HCT116 (cell line): ENCODE data around the gene MED13L. TPM values are rescaled to one million over a fixed set of nuclear protein-coding genes. Genes with fewer than 3 reads are reported as not detected.

Experiments used
- ATAC-seq: fragments of 200-7000 bp; cut with Tn5 transposase; 2 replicates; pipeline ENCODE4 v1.9.1; 2020; ENCODE audit warnings: mild to moderate bottlenecking, moderate library complexity
- BruUV-seq: library from RNA; stranded (reverse); fragments of 400-500 nt; replicated peaks from 2 replicates; lab custom pipeline; 2021; lab: Mats Ljungman, UMichigan
- CTCF ChIA-PET: fragments of 300-600 bp; sonication (Branson Sonifier 250); formaldehyde crosslinking; loops from one replicate; lab custom pipeline; 2021; ENCODE audit warnings: antibody characterized with exemption; lab: Charles Lee
- POLR2A ChIA-PET: fragments of 300-600, 350-600 bp; sonication (Branson Sonifier 250); formaldehyde crosslinking; loops from one replicate; lab custom pipeline; 2021; ENCODE audit warnings: antibody characterized with exemption; lab: Charles Lee
- RAD21 ChIA-PET, 2 experiments: fragments of 300-600 bp; sonication (Branson Sonifier 250); formaldehyde crosslinking; loops; one replicate each; lab custom pipeline; 2023; ENCODE audit warnings: low total read pairs in 2 of 2; ENCODE audit not compliant: uncharacterized antibody in 2 of 2, unreplicated experiment in 2 of 2, low non-redundant PET in 1 of 2; lab: Charles Lee
- DNase-seq: peaks from one replicate; pipeline ENCODE4 v3.0.0-alpha.2; 2010; ENCODE audit warnings: low read depth, low spot score
- H2AFZ ChIP-seq: fragments of 200-600 bp; shearing (Covaris generic), sonication (generic); 2 replicates; pipeline ENCODE4 v1.6.1; 2017; ENCODE audit warnings: low read depth, mixed run types, mixed read lengths, antibody characterized with exemption, low read length; ENCODE audit not compliant: poor library complexity, severe bottlenecking
- H3K27ac ChIP-seq: 2 replicates; pipeline ENCODE4 v1.5.1; 2012; ENCODE audit warnings: low read depth, low read length
- H3K27me3 ChIP-seq: fragments of 200-600 bp; sonication (generic); 2 replicates; pipeline ENCODE4 v1.6.1; 2016; ENCODE audit warnings: mixed run types, low read length, mixed read lengths; ENCODE audit not compliant: insufficient read depth
- H3K36me3 ChIP-seq, 2 experiments: fragments of 200-500 bp in 1 of 2; fragments of 200-600 bp in 1 of 2; sonication (Bioruptor generic) in 1 of 2; sonication (generic) in 1 of 2; 2 replicates each; pipeline versions ENCODE4 v1.5.1 to v1.6.1; 2014 to 2016; ENCODE audit warnings: low read length in 2 of 2, inconsistent platforms in 1 of 2, mixed read lengths in 1 of 2, mixed run types in 1 of 2; ENCODE audit not compliant: insufficient read depth in 2 of 2, control insufficient read depth in 1 of 2
- H3K4me1 ChIP-seq, 2 experiments: fragments of 200-600 bp in 1 of 2; sonication (generic) in 1 of 2; 2 replicates each; pipeline versions ENCODE4 v1.5.1 to v1.6.1; 2012 to 2017; ENCODE audit warnings: low read length in 2 of 2, inconsistent platforms in 1 of 2, mild to moderate bottlenecking in 1 of 2, mixed read lengths in 1 of 2, mixed run types in 1 of 2, moderate library complexity in 1 of 2; ENCODE audit not compliant: insufficient read depth in 2 of 2, control insufficient read depth in 1 of 2
- H3K4me2 ChIP-seq: fragments of 200-600 bp; sonication (generic); 2 replicates; pipeline ENCODE4 v1.6.1; 2017; ENCODE audit warnings: mixed run types, low read length, mixed read lengths
- H3K4me3 ChIP-seq, 2 experiments: fragments of 200-600 bp in 1 of 2; sonication (generic) in 1 of 2; replicated peaks in 1 of 2; 2 replicates each; pipeline ENCODE4 v1.5.1; 2011 to 2016; ENCODE audit warnings: low read length in 2 of 2, control low read depth in 1 of 2, low read depth in 1 of 2, mild to moderate bottlenecking in 1 of 2, mixed read lengths in 1 of 2, mixed run types in 1 of 2
- H3K79me2 ChIP-seq: fragments of 200-600 bp; sonication (generic); 2 replicates; pipeline ENCODE4 v1.6.1; 2017; ENCODE audit warnings: mild to moderate bottlenecking, mixed run types, low read length, moderate library complexity, mixed read lengths; ENCODE audit not compliant: insufficient read depth
- H3K9ac ChIP-seq: fragments of 200-600 bp; sonication (generic); 2 replicates; pipeline ENCODE4 v1.6.1; 2016; ENCODE audit warnings: low read length, mixed read lengths
- H3K9me2 ChIP-seq: fragments of 200-600 bp; sonication (generic), shearing (Covaris generic); 2 replicates; pipeline ENCODE4 v1.6.1; 2017; ENCODE audit warnings: mixed run types, mild to moderate bottlenecking, moderate library complexity; ENCODE audit not compliant: insufficient read depth
- H3K9me3 ChIP-seq, 2 experiments: fragments of 200-500 bp in 1 of 2; fragments of 200-600 bp in 1 of 2; sonication (Bioruptor generic) in 1 of 2; sonication (generic) in 1 of 2; 2 replicates each; pipeline ENCODE4 v1.6.1; 2014 to 2017; ENCODE audit warnings: low read length in 2 of 2, mixed read lengths in 2 of 2, inconsistent platforms in 1 of 2, low read depth in 1 of 2, mild to moderate bottlenecking in 1 of 2, mixed run types in 1 of 2, moderate library complexity in 1 of 2; ENCODE audit not compliant: control insufficient read depth in 1 of 2, insufficient read depth in 1 of 2
- H4K20me1 ChIP-seq: fragments of 200-600 bp; sonication (generic), shearing (Covaris generic); 2 replicates; pipeline ENCODE4 v1.6.1; 2017; ENCODE audit warnings: mixed run types, mild to moderate bottlenecking, moderate library complexity; ENCODE audit not compliant: insufficient read depth
- ATF3 ChIP-seq: IDR thresholded peaks from 2 replicates; pipeline ENCODE4 v1.6.1; 2012
- CBX3 ChIP-seq: IDR thresholded peaks from 2 replicates; pipeline ENCODE4 v1.6.1; 2012; ENCODE audit warnings: low read depth
- ELF1 ChIP-seq: IDR thresholded peaks from 2 replicates; pipeline ENCODE4 v1.6.1; 2012; ENCODE audit warnings: low read depth, borderline replicate concordance
- JUND ChIP-seq: IDR thresholded peaks from 2 replicates; pipeline ENCODE4 v1.6.1; 2012
- POLR2AphosphoS5 ChIP-seq: IDR thresholded peaks from 2 replicates; pipeline ENCODE4 v1.6.1; 2011; ENCODE audit warnings: mild to moderate bottlenecking, low read depth, low read length, moderate library complexity
- SIN3A ChIP-seq: IDR thresholded peaks from 2 replicates; pipeline ENCODE4 v1.6.1; 2012; ENCODE audit warnings: low read depth
- ZBTB33 ChIP-seq: IDR thresholded peaks from 2 replicates; pipeline ENCODE4 v1.6.1; 2011; ENCODE audit warnings: mild to moderate bottlenecking, low read length, moderate library complexity; ENCODE audit not compliant: insufficient replicate concordance; ENCODE audit errors: extremely low read depth
- intact Hi-C: fragments of 100-400 bp; cut with micrococcal nuclease; formaldehyde crosslinking; loops from 2 replicates; pipeline ENCODE4 v1.10.0; 2022
- total RNA-seq: library from RNA; stranded (reverse); gene quantifications from one replicate; pipeline ENCODE4 v1.2.1, GENCODE V29; 2021; ENCODE audit not compliant: unreplicated experiment

Gene MED13L
- total RNA-seq, 1 experiment from 2014 or later, result 176 TPM

GRCh38 chr12:116125956-116126566, 151.4 kb downstream of the MED13L start:
- ChIA-PET CTCF (no interaction called here), POLR2A (no interaction called here), RAD21 (no interaction called here)
- H3K9ac ChIP-seq, result no peak overlapping the region
- H3K9me3 ChIP-seq, result no peaks in the 10 kb centered on the region
- H2AFZ ChIP-seq, result no peak overlapping the region
- DNase-seq, result no peak
- no peaks in the 10 kb centered on the region for H3K9me2 ChIP-seq
- H3K79me2 ChIP-seq, result peaks cover 100% of the 10 kb centered on the region
- no peak overlapping the region for H3K4me2 ChIP-seq
- no TSS peak for BruUV-seq
- H3K36me3 ChIP-seq, result no peaks in the 10 kb centered on the region
- TF ChIP-seq ELF1 (no peak), CBX3 (no peak), POLR2AphosphoS5 (no peak), ATF3 (no peak), SIN3A (no peak), ZBTB33 (no peak), JUND (no peak)
- peaks cover 78% of the 10 kb centered on the region for H4K20me1 ChIP-seq
- peak; percentile 66 for ATAC-seq
- intact Hi-C loops, result no loop called here
- H3K4me1 ChIP-seq, result peaks cover 8 to 40% of the 10 kb centered on the region in 2 experiments; a peak in 3 of 4 replicates
- H3K27me3 ChIP-seq, result no peaks in the 10 kb centered on the region
- H3K27ac ChIP-seq, result no peak overlapping the region
- no peak overlapping the region for H3K4me3 ChIP-seq
